Liver (tissue), 9 donors: Measurements from ENCODE around the gene PC. TPM values are rescaled to one million over a fixed set of nuclear protein-coding genes. Genes with fewer than 3 reads are reported as not detected.

ENCODE experiments used
- DNase-seq: peaks from one replicate; pipeline ENCODE4 v3.0.0-alpha.2; 2017; ENCODE audit warnings: low spot score
- H3K27ac ChIP-seq, 2 donors: one replicate each; pipeline ENCODE4 v1.7.0; 2013; ENCODE audit warnings: inconsistent platforms in 2 of 2, low read length in 2 of 2, control low read depth in 1 of 2, low read depth in 1 of 2, mild to moderate bottlenecking in 1 of 2
- H3K27me3 ChIP-seq, 4 donors: one replicate each; pipeline versions ENCODE4 v1.6.1 to v1.7.0; 2013; ENCODE audit warnings: low read length in 3 of 4, inconsistent platforms in 1 of 4, mild to moderate bottlenecking in 1 of 4, moderate library complexity in 1 of 4; ENCODE audit not compliant: control insufficient read depth in 4 of 4, insufficient read depth in 4 of 4
- H3K36me3 ChIP-seq, 4 donors: one replicate each; pipeline versions ENCODE4 v1.6.1 to v1.7.0; 2013; ENCODE audit warnings: low read length in 3 of 4, mild to moderate bottlenecking in 3 of 4, low read depth in 1 of 4, moderate library complexity in 1 of 4; ENCODE audit not compliant: control insufficient read depth in 4 of 4, insufficient read depth in 3 of 4
- H3K4me1 ChIP-seq, 4 donors: one replicate each; pipeline versions ENCODE4 v1.6.1 to v1.7.0; 2013; ENCODE audit warnings: low read length in 3 of 4, mild to moderate bottlenecking in 3 of 4, moderate library complexity in 1 of 4; ENCODE audit not compliant: control insufficient read depth in 4 of 4, insufficient read depth in 4 of 4
- H3K4me3 ChIP-seq, 3 donors: one replicate each; pipeline versions ENCODE4 v1.6.1 to v1.7.0; 2013; ENCODE audit warnings: low read length in 3 of 3, control low read depth in 1 of 3, low read depth in 1 of 3, mild to moderate bottlenecking in 1 of 3
- H3K9ac ChIP-seq, 2 donors: one replicate each; pipeline ENCODE4 v1.7.0; 2013; ENCODE audit warnings: low read length in 2 of 2, mild to moderate bottlenecking in 2 of 2, moderate library complexity in 2 of 2, control low read depth in 1 of 2, low read depth in 1 of 2
- H3K9me3 ChIP-seq, 4 donors: one replicate each; pipeline versions ENCODE4 v1.6.1 to v1.7.0; 2013; ENCODE audit warnings: low read length in 3 of 4; ENCODE audit not compliant: control insufficient read depth in 4 of 4
- CTCF ChIP-seq: fragments of 150-350 bp; IDR thresholded peaks from 2 replicates; pipeline ENCODE4 v1.5.1; 2017; ENCODE audit warnings: improper control_type of control experiment, low read depth, low read length; ENCODE audit not compliant: missing input control
- EGR1 ChIP-seq, 2 donors: IDR thresholded peaks; 2 replicates each; pipeline ENCODE4 v1.6.1; 2016 to 2018; ENCODE audit warnings: antibody characterized with exemption in 2 of 2, low read depth in 2 of 2
- FOXA1 ChIP-seq: IDR thresholded peaks from 2 replicates; pipeline ENCODE4 v1.6.1; 2016; ENCODE audit warnings: antibody characterized with exemption
- FOXA2 ChIP-seq: IDR thresholded peaks from 2 replicates; pipeline ENCODE4 v1.6.1; 2016; ENCODE audit warnings: antibody characterized with exemption
- GABPA ChIP-seq, 2 donors: IDR thresholded peaks in 1 of 2; conservative IDR thresholded peaks in 1 of 2; 2 replicates each; pipeline ENCODE4 v1.6.1; 2016; ENCODE audit warnings: antibody characterized with exemption in 2 of 2, mild to moderate bottlenecking in 1 of 2, moderate library complexity in 1 of 2
- HNF4A ChIP-seq, 2 donors: conservative IDR thresholded peaks; 2 replicates each; pipeline ENCODE4 v1.6.1; 2016; ENCODE audit warnings: antibody characterized with exemption in 2 of 2, mild to moderate bottlenecking in 2 of 2
- HNF4G ChIP-seq: IDR thresholded peaks from 2 replicates; pipeline ENCODE4 v1.6.1; 2016; ENCODE audit warnings: antibody characterized with exemption
- JUND ChIP-seq, 2 donors: IDR thresholded peaks; 2 replicates each; pipeline ENCODE4 v1.6.1; 2016; ENCODE audit warnings: antibody characterized with exemption in 2 of 2
- MAX ChIP-seq: IDR thresholded peaks from 2 replicates; pipeline ENCODE4 v1.6.1; 2016; ENCODE audit warnings: antibody characterized with exemption
- NR2F2 ChIP-seq: IDR thresholded peaks from 2 replicates; pipeline ENCODE4 v1.6.1; 2016; ENCODE audit warnings: antibody characterized with exemption
- RAD21 ChIP-seq, 2 donors: IDR thresholded peaks; 2 replicates each; pipeline ENCODE4 v1.6.1; 2016; ENCODE audit warnings: antibody characterized with exemption in 2 of 2, mild to moderate bottlenecking in 2 of 2
- REST ChIP-seq: IDR thresholded peaks from 2 replicates; pipeline ENCODE4 v1.6.1; 2016; ENCODE audit warnings: antibody characterized with exemption, mild to moderate bottlenecking
- RXRA ChIP-seq, 2 donors: IDR thresholded peaks; 2 replicates each; pipeline ENCODE4 v1.6.1; 2017 to 2018; ENCODE audit warnings: antibody characterized with exemption in 2 of 2, mild to moderate bottlenecking in 1 of 2
- SP1 ChIP-seq: IDR thresholded peaks from 2 replicates; pipeline ENCODE4 v1.6.1; 2018; ENCODE audit warnings: antibody characterized with exemption, mild to moderate bottlenecking
- TAF1 ChIP-seq: conservative IDR thresholded peaks from 2 replicates; pipeline ENCODE4 v1.6.1; 2016; ENCODE audit warnings: antibody characterized with exemption, mild to moderate bottlenecking
- YY1 ChIP-seq: IDR thresholded peaks from 2 replicates; pipeline ENCODE4 v1.6.1; 2016; ENCODE audit warnings: antibody characterized with exemption, mild to moderate bottlenecking
- ZBTB33 ChIP-seq: IDR thresholded peaks from 2 replicates; pipeline ENCODE4 v1.6.1; 2016; ENCODE audit warnings: antibody characterized with exemption
- WGBS: extraction: QIAGEN DNeasy Blood & Tissue Kit; methylation state at CpG from one replicate; pipeline ENCODE4 v1.1.7; 2013; 5-methylcytosine and 5-hydroxymethylcytosine counted together
- polyA plus RNA-seq, 2 donors: library from polyadenylated mRNA; stranded (reverse) in 1 of 2; unstranded in 1 of 2; fragments of 200-250 nt in 1 of 2; fragments of >200 nt in 1 of 2; fragmentation: Nextera tagmentation in 1 of 2; extraction: Ambion mirVana in 1 of 2; gene quantifications; one replicate each; pipeline versions ENCODE4 v1.2.1 to v1.2.3, GENCODE V29; 2013 to 2015
- total RNA-seq, 2 donors: library from RNA; depleted of rRNA; stranded (reverse); fragments of >200 nt; gene quantifications; one replicate each; pipeline ENCODE4 v1.2.3, GENCODE V29; 2014
- donor health status: healthy.
- donor health status: healthy.
- donor health status: healthy.
- donor health status: healthy.
- donor health status: healthy.

The PC gene
- total and polyA plus RNA-seq, 4 donors, result 144 to 583 (median 296) TPM

- Histone ChIP-seq H3K9me3 (no peaks in the 10 kb centered on the region), H3K27ac (no peak overlapping the region), H3K9ac (no peak overlapping the region), H3K4me3 (no peak overlapping the region), H3K36me3 (no peaks in the 10 kb centered on the region), H3K27me3 (no peaks in the 10 kb centered on the region), H3K4me1 (peaks cover 10 to 30% (median 16%) of the 10 kb centered on the region in 4 donors)
- 86% methylated on average over 8 of the region's 8 CpGs for WGBS
- no peak for TF ChIP-seq FOXA1
- TF ChIP-seq ZBTB33, result no peak
- no peak for TF ChIP-seq CTCF
- TF ChIP-seq YY1, result no peak
- TF ChIP-seq GABPA (IDR thresholded peaks at IDR 0.05 in 1 of 2, conservative IDR thresholded peaks at IDR 0.05 in 1 of 2), result no peak
- no peak for TF ChIP-seq NR2F2
- no peak for TF ChIP-seq EGR1 (IDR thresholded peaks at IDR 0.05; ENCODE audit: low read depth in 2 of 2)
- no peak for DNase-seq
These were observed 15.9 kb upstream of the PC start for GRCh38 chr11:66973956-66974580.

- DNase-seq, result no peak
- 43% methylated on average over 2 of the region's 2 CpGs for WGBS
- TF ChIP-seq MAX (no peak), HNF4A (conservative IDR thresholded peaks at IDR 0.05) (no peak), FOXA2 (no peak), SP1 (no peak), REST (no peak), RXRA (IDR thresholded peaks at IDR 0.05) (no peak), JUND (IDR thresholded peaks at IDR 0.05) (no peak), RAD21 (IDR thresholded peaks at IDR 0.05) (no peak), NR2F2 (no peak), TAF1 (no peak), HNF4G (no peak)
- no peak overlapping the region for H3K4me3 ChIP-seq
- H3K4me1 ChIP-seq, result peaks cover 10 to 24% (median 18%) of the 10 kb centered on the region in 4 donors
- H3K36me3 ChIP-seq, result no peaks in the 10 kb centered on the region
- H3K9me3 ChIP-seq, result no peaks in the 10 kb centered on the region
- H3K9ac ChIP-seq, result peak overlapping the region in 1 of 2 donors; percentile 72
- H3K27me3 ChIP-seq, result no peaks in the 10 kb centered on the region
- peak overlapping the region; percentile 84 to 99 for H3K27ac ChIP-seq
These were observed 13.3 kb upstream of the PC start for GRCh38 chr11:66971488-66971887.
